Right lobe of liver (tissue), 6 donors: ENCODE results near the gene TPH1. TPM values are rescaled to one million over a fixed set of nuclear protein-coding genes. Genes with fewer than 3 reads are reported as not detected.

Experiments
- ATAC-seq, 4 donors: fragments of 200-7000 bp; cut with Tn5 transposase; one replicate each; pipeline ENCODE4 v1.9.1; 2020; ENCODE audit warnings: mild to moderate bottlenecking in 4 of 4, moderate library complexity in 4 of 4
- DNase-seq, 3 donors: peaks; one replicate each; pipeline ENCODE4 v3.0.0-alpha.2; 2020
- H3K27ac ChIP-seq, 3 donors: fragments of 200-600 bp; one replicate each; pipeline ENCODE4 v1.8.0; 2022
- H3K27me3 ChIP-seq, 2 donors: fragments of 200-600 bp; one replicate each; pipeline ENCODE4 v1.8.0; 2022
- H3K36me3 ChIP-seq, 4 donors: fragments of 200-600 bp; sonication (generic) in 1 of 4; one replicate each; pipeline versions ENCODE4 v1.5.1 to v1.8.0; 2017 to 2022; ENCODE audit warnings: control low read depth in 1 of 4
- H3K4me1 ChIP-seq, 4 donors: fragments of 200-600 bp; sonication (generic) in 1 of 4; one replicate each; pipeline versions ENCODE4 v1.5.1 to v1.8.0; 2017 to 2022; ENCODE audit warnings: control low read depth in 1 of 4
- H3K4me3 ChIP-seq, 3 donors: fragments of 200-600 bp; one replicate each; pipeline ENCODE4 v1.8.0; 2022
- H3K9me3 ChIP-seq, 4 donors: fragments of 200-600 bp; sonication (generic) in 1 of 4; one replicate each; pipeline versions ENCODE4 v1.5.1 to v1.8.0; 2017 to 2022; ENCODE audit warnings: control low read depth in 1 of 4
- POLR2A ChIP-seq: fragments of 450-650 bp; IDR thresholded peaks from one replicate; pipeline ENCODE4 v1.6.1; 2017; ENCODE audit warnings: antibody characterized with exemption, mild to moderate bottlenecking
- WGBS: methylation state at CpG from one replicate; pipeline ENCODE4 v1.1.6; 2018; ENCODE audit warnings: low coverage, low lambda C conversion rate; ENCODE audit not compliant: insufficient coverage; ENCODE audit errors: missing lambda C conversion rate; 5-methylcytosine and 5-hydroxymethylcytosine counted together
- intact Hi-C, 2 donors: fragments of 100-400 bp; cut with DNase I; formaldehyde crosslinking; loops; one replicate each; pipeline versions ENCODE4 v1.11.2 to v1.14.1; 2022
- total RNA-seq, 6 experiments: library from RNA; depleted of rRNA in 2 of 6; stranded (reverse); fragments of >200 nt in 2 of 6; fragmentation: NEBNext Ultra II Directional in 3 of 6; extraction: Animal tissue kit (Norgen Biotek cat#: 25700) in 3 of 6; gene quantifications; one replicate each; pipeline versions ENCODE4 v1.1.0 to v1.2.4, GENCODE V29; 2016 to 2023
- TF ChIP-seq, protein P1 (sequence below), 4 donors: fragments of 200-600 bp in 3 of 4; fragments of 450-650 bp in 1 of 4; IDR thresholded peaks; one replicate each; pipeline versions ENCODE4 v1.5.1 to v1.8.0; 2016 to 2022; ENCODE audit warnings: antibody characterized with exemption in 4 of 4, mild to moderate bottlenecking in 2 of 4
- donor health status: DM: no; HTN: yes; CAD: no.
- donor health status: DM: no; HTN: no; CAD: no.
- donor health status: DM: no; HTN: no; CAD: no.
- donor health status: DM: no; HTN: yes; CAD: no.
- donor health status: DM: no; HTN: yes; CAD: no.

TPH1 gene
- total RNA-seq, 6 experiments from 2014 or later: 0.07 to 0.25 (median 0.12) TPM; not detected in 1

DNA sequence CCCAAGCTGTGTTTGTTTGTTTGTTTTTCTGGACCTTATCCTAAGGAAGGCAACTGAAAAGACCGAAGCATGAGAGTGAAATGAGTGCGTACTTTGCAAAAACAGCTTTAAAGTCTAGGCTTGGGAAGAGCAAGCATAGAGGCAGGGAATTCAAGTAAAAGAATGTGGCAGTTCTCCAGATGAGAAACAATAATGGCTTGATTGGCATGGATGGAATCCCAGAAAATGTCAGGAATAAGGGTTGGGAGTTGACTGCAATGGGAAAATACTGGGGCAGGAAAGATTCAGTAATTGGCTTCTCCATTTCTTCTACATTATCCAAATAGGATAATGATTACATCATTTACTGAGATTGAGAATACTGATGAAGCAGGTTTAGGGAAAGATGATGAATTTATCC, 42.3 kb upstream of the TPH1 start:
- Histone ChIP-seq H3K27ac (no peak overlapping the region), H3K27me3 (no peaks in the 10 kb centered on the region), H3K4me3 (no peak overlapping the region), H3K9me3 (no peaks in the 10 kb centered on the region), H3K36me3 (peaks cover 0 to 23% (median 0%) of the 10 kb centered on the region in 4 donors), H3K4me1 (peaks cover 0 to 5% (median 0%) of the 10 kb centered on the region in 4 donors)
- ATAC-seq: no peak
- intact Hi-C loops: no loop called here
- TF ChIP-seq, protein P1, sequence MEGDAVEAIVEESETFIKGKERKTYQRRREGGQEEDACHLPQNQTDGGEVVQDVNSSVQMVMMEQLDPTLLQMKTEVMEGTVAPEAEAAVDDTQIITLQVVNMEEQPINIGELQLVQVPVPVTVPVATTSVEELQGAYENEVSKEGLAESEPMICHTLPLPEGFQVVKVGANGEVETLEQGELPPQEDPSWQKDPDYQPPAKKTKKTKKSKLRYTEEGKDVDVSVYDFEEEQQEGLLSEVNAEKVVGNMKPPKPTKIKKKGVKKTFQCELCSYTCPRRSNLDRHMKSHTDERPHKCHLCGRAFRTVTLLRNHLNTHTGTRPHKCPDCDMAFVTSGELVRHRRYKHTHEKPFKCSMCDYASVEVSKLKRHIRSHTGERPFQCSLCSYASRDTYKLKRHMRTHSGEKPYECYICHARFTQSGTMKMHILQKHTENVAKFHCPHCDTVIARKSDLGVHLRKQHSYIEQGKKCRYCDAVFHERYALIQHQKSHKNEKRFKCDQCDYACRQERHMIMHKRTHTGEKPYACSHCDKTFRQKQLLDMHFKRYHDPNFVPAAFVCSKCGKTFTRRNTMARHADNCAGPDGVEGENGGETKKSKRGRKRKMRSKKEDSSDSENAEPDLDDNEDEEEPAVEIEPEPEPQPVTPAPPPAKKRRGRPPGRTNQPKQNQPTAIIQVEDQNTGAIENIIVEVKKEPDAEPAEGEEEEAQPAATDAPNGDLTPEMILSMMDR (IDR thresholded peaks at IDR 0.05): no peak
- no peak for TF ChIP-seq POLR2A
- 100% methylated on average over 2 of the region's 2 CpGs for WGBS
- DNase-seq: no peak

DNA sequence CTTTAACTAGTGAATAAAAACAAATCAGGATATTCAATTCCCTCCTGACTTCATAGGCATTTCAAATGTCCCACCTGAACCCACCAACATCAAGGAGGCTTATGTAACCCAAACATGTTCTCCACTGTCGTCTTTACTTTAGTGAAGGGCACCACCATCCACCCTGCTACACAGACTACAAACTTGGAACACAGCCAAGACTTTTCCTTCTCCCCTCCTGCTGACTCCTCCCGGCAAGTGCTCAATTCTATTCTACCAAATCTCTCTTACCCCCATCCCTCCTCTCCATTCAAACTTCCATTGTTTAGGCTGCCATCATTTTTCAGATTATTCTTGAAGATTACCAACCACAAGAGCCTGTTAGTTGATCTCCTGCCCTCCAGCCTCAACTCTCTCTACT, 35.5 kb upstream of the TPH1 start:
- 76% methylated on average over 2 of the region's 2 CpGs for WGBS
- intact Hi-C loops: no loop called here
- H3K27ac ChIP-seq: no peak overlapping the region
- DNase-seq (no peak), ATAC-seq (no peak)
- peaks cover 0 to 11% (median 0%) of the 10 kb centered on the region in 4 donors for H3K36me3 ChIP-seq
- no peak overlapping the region for H3K4me3 ChIP-seq
- no peaks in the 10 kb centered on the region for H3K9me3 ChIP-seq
- no peaks in the 10 kb centered on the region for H3K4me1 ChIP-seq
- no peak for TF ChIP-seq POLR2A
- no peaks in the 10 kb centered on the region for H3K27me3 ChIP-seq

- intact Hi-C loops: no loop called here
- H3K9me3 ChIP-seq: no peaks in the 10 kb centered on the region
- H3K27me3 ChIP-seq: no peaks in the 10 kb centered on the region
- ATAC-seq (no peak), DNase-seq (no peak)
- no peak overlapping the region for H3K27ac ChIP-seq
- no peak overlapping the region for H3K4me3 ChIP-seq
- TF ChIP-seq, protein P1 (IDR thresholded peaks at IDR 0.05): no peak
- no peak for TF ChIP-seq POLR2A
- H3K36me3 ChIP-seq: peaks cover 0 to 5% (median 0%) of the 10 kb centered on the region in 4 donors
- no peaks in the 10 kb centered on the region for H3K4me1 ChIP-seq
- 58% methylated on average over 4 of the region's 4 CpGs for WGBS
Measured at GRCh38 chr11:18080451-18080850, 34.4 kb upstream of the TPH1 start.

- TF ChIP-seq, protein P1 (IDR thresholded peaks at IDR 0.05): no peak
- no peak for TF ChIP-seq POLR2A
- WGBS: 88% methylated on average over 2 of the region's 2 CpGs
- Histone ChIP-seq H3K36me3 (peaks cover 0 to 4% (median 0%) of the 10 kb centered on the region in 4 donors), H3K4me1 (no peaks in the 10 kb centered on the region), H3K9me3 (no peaks in the 10 kb centered on the region), H3K4me3 (no peak overlapping the region), H3K27me3 (no peaks in the 10 kb centered on the region), H3K27ac (no peak overlapping the region)
- intact Hi-C loops: no loop called here
- DNase-seq (no peak), ATAC-seq (no peak)
Measured at GRCh38 chr11:18078909-18079308, 32.8 kb upstream of the TPH1 start.

DNA sequence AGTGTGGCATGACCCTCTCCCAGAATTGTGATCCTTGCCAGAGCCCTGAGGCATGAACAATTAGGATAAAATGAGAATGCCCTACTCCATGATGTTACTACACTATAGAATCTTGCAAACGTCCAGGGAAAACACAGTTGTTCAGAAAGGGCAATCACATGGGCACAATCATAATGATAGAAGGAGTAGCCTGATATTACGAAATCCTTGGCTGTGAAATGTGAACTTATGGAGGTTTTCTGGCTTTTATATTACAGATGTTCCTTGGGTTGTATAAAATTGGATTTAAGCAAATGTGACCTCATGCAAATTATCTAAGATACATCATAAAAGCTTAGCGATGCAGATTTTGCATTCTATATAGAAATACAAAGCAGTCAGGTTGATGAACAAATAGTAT, 29.4 kb upstream of the TPH1 start:
- ATAC-seq: no peak
- Histone ChIP-seq H3K4me3 (no peak overlapping the region), H3K36me3 (peaks cover 0 to 4% (median 0%) of the 10 kb centered on the region in 4 donors), H3K4me1 (no peaks in the 10 kb centered on the region), H3K9me3 (no peaks in the 10 kb centered on the region), H3K27ac (no peak overlapping the region), H3K27me3 (no peaks in the 10 kb centered on the region)
- no peak for TF ChIP-seq POLR2A
- TF ChIP-seq, protein P1 (IDR thresholded peaks at IDR 0.05): no peak
- WGBS: 73% methylated on average over 3 of the region's 3 CpGs
- DNase-seq: no peak
- intact Hi-C loops: no loop called here
